ENCODE results near the gene CACNA1B.
"Not testable (repeated sequence)": the region's sequence is repeated elsewhere in the genome, so short reads cannot be mapped to it uniquely, and the experiment has no call there.

Gene CACNA1B

GRCh38 chr9:137877506-137878122 is at the start of gene CACNA1B:
Gene CACNA1B (plus strand): TSS chr9:137877782. CDS start chr9:137877934, 152 bp downstream.
- not testable (repeated sequence) for DNase-seq (ENCODE audit: low spot score)

GRCh38 chr9:137827908-137828526 is 49.6 kb upstream of the CACNA1B start:
- no peak for DNase-seq (ENCODE audit: low spot score)

- no peak for DNase-seq (ENCODE audit: low spot score)
Observed at GRCh38 chr9:137828527-137829259, 48.9 kb upstream of the CACNA1B start.

GRCh38 chr9:137829260-137829996 is 48.2 kb upstream of the CACNA1B start:
- DNase-seq (ENCODE audit: low spot score) = no peak

GRCh38 chr9:137832191-137832700 is 45.3 kb upstream of the CACNA1B start:
- DNase-seq (ENCODE audit: low spot score) = no peak

- no peak for DNase-seq (ENCODE audit: low spot score)
Observed at GRCh38 chr9:137832830-137833590, 44.6 kb upstream of the CACNA1B start.

GRCh38 chr9:137833721-137834613 is 43.6 kb upstream of the CACNA1B start:
- DNase-seq (ENCODE audit: low spot score) = no peak

GRCh38 chr9:137834846-137835546 is 42.6 kb upstream of the CACNA1B start:
- no peak for DNase-seq (ENCODE audit: low spot score)

GRCh38 chr9:137836151-137836830 is 41.3 kb upstream of the CACNA1B start:
- no peak for DNase-seq (ENCODE audit: low spot score)

GRCh38 chr9:137836831-137837241 is 40.7 kb upstream of the CACNA1B start:
- no peak for DNase-seq (ENCODE audit: low spot score)

GRCh38 chr9:137837345-137838278 is 40.0 kb upstream of the CACNA1B start:
- DNase-seq (ENCODE audit: low spot score) = no peak

- no peak for DNase-seq (ENCODE audit: low spot score)
Observed at GRCh38 chr9:137838576-137838975, 39.0 kb upstream of the CACNA1B start.

GRCh38 chr9:137843355-137843754 is 34.2 kb upstream of the CACNA1B start:
- no peak for DNase-seq (ENCODE audit: low spot score)

- no peak for DNase-seq (ENCODE audit: low spot score)
Observed at GRCh38 chr9:137851516-137852267, 25.9 kb upstream of the CACNA1B start.

GRCh38 chr9:137853392-137853995 is 24.1 kb upstream of the CACNA1B start:
- no peak for DNase-seq (ENCODE audit: low spot score)

GRCh38 chr9:137860361-137860760 is 17.2 kb upstream of the CACNA1B start:
- DNase-seq (ENCODE audit: low spot score) = no peak

GRCh38 chr9:137865581-137866145 is 11.9 kb upstream of the CACNA1B start:
- no peak for DNase-seq (ENCODE audit: low spot score)

Data from kidney capillary endothelial cell (primary cell).